ENCODE measurements around the gene ETS1. TPM values are rescaled to one million over a fixed set of nuclear protein-coding genes. Genes with fewer than 3 reads are reported as not detected.
A peak's percentile ranks its signal among the peaks of the same experiment; 100 is the strongest.

The ETS1 gene
- total RNA-seq, 1 donor from 2014 or later = 71.6 TPM

DNA sequence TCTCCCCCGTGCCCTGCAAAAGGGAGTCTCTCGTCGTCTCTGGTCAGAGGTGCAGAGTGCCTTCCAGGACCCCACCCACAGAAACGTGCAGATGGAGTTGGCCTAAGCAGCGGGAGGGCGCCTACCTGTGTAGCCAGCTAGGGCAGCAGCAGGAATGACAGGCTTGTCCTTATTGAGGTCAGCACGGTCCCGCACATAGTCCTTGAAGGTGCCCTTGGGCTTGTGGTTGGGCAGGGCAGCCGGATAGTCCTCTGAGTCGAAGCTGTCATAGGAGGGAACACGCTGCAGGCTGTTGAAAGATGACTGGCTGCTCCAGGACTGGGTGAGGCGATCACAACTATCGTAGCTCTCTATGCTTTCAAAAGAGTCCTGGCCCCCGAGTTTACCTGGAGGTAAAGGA lies 107.3 kb downstream of the ETS1 start:
- DNase-seq = no peak

DNA sequence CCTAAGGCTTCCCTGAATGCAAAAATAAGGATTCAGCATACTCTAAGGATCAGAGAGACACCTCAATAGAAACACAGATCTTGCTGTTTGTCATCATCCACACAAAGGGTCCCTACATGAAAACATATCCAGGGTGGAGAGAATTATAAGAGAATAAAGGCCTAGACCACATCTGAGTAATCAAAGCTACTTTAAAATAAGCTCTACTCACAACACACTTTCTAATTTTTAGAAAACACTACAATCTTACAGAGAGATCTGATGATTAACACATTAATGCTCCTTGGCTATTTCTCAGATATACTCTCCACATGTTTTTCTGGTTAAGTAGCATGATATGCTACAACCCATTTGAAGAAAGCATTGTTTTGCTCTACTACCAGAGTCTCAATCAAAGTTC lies 108.2 kb downstream of the ETS1 start:
- no peak for DNase-seq

DNA sequence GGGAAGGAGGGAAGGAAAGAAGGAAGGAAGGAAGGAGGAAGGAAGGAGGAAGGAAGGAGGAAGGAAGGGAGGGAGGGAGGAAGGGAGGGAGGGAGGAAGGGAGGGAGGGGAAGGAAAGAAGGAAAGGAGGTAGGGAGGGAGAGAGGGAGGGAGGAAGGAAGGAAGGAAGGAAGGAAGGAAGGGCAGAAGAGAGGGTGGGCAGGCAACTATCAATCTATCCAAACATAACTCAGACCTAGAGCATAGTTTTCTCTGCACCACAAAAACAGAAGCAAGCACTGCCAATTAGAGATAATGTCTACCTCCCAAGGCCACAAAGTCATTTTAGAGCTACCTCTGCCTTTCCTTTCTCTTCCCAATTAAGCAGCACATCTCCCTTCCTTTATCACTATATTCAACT lies 109.1 kb downstream of the ETS1 start:
- no peak for DNase-seq

DNA sequence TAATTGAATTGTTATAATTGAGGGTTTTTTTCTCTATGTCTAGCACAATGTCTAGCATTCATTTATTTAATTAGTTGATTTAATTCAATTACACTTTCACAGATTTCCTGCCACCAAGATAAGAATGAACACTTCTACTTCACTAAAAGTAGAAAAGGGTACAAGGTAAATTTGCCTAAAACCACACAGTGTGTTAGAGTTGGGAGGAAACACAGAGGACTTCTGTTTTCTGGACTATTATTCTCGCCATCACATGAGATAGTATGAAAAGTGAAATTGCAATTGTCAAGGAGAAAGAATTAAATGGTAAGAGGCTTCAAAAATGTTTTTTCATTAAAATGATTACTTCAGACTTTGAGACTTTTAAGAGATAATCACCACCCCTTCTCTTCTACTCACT lies 109.5 kb downstream of the ETS1 start:
- DNase-seq = no peak

DNA sequence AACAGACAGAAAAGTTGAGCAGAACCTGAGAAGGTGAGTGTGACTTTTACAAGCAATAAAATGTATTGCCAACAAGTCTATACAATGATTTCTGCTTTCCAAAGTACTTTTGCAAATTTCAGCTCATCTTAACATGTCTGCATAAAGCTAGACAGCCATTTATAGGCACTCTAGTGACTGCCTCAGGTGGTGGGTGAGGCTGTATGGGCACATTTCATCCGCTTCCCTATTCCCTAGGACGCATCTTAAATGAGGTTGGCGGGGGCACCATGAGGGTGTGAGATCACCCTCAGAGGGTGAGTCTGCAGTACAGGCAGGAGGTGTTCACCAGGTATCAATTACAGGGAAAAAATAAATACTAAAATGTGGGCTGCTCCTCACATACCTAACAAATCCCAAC lies 110.1 kb downstream of the ETS1 start:
- no peak for DNase-seq

DNA sequence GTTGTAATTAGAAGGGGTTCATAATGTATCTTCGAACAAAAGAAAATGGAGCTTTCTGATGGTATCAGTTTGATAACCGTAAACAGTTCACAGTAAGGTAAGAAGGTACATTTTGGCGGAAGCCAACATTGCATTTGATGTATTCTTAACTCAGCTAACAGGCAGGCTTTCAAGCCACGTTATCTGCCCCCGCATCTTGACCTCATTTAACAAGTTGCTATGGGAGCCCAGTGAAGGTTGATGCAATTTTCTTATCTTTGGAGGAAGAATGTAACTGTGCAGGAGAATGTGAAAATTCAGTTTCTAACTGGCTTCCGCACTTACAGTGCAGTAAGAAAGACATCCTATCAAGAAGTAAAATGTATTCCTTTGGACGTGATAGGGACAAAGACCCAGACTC lies 110.6 kb downstream of the ETS1 start:
- DNase-seq = no peak

DNA sequence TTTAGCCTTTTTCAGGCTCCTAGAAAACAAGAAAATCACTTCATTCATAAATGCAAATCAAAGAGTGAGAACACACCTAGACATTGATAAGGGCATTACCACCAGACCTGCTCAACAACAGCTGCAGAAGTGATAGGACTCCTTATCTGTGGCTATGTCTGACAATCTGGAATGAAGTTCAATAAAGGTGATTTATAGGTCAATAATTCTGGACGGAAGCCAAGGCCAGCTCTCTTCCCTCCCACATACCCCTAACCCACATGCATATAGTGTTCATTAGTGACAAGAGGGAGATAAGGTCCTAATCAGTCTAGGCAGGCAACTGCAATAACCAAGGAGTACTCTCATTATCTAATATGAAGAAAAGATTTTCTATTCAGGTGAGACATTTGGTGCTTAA lies 111.3 kb downstream of the ETS1 start:
- DNase-seq = no peak

DNA sequence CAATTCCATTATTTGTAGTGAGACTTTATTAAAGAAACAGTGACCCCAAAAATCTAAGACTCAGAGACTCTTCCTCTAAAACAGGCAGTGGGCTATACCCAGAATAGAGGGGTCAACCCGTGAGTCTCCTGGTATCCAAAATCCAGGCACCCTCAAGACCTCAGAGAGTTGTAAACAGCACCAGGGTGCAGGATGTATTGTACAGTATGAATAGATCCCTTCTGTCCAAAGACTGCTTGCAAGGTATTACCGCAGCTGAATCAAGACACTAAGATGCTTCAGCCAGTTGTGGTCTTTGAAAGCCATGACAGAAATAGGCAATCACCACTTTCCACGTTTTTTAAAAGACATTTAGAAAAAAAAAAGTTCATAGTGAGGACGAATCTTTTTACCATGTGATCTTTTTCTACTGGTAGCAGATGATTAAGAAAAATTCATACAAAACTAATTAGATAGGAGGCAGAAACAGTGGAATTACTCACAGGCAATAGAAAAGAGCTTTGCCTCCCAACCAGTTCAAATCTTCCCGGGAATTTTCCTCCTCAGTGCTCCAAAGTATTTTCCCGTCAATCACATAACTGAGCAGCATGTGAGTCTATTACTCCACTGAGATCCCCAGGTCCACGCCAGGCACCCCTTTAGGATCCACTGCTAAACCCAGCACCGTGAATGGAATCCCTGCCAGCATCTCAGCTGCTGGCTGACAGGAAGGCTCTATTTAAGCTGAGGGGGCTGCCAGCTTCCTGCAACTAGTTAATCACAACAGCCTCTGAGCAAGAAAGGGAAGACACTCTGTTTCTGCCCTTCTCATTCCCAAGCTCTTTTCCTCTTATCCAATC lies 113.1 kb downstream of the ETS1 start:
- DNase-seq = no peak

DNA sequence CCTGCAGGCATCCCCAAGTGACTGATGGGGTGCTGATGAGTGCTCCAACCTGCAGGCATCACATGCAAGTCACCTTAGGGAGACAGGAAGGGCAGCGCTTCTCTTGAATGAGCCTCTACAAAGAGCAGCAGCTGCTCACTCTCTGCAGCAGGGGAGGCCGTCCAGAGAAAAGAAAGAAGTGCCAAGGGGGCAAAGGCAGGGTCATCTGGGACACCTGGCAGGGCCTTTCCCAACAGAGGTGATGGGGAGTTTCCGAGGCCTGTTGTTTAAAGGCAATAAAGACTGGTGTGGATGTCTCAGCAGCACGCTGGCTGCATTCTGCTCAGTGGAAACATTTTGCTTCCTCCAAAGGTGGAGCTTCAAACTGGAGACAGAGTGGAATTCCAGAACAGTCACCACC lies 113.7 kb downstream of the ETS1 start:
- DNase-seq = no peak

DNA sequence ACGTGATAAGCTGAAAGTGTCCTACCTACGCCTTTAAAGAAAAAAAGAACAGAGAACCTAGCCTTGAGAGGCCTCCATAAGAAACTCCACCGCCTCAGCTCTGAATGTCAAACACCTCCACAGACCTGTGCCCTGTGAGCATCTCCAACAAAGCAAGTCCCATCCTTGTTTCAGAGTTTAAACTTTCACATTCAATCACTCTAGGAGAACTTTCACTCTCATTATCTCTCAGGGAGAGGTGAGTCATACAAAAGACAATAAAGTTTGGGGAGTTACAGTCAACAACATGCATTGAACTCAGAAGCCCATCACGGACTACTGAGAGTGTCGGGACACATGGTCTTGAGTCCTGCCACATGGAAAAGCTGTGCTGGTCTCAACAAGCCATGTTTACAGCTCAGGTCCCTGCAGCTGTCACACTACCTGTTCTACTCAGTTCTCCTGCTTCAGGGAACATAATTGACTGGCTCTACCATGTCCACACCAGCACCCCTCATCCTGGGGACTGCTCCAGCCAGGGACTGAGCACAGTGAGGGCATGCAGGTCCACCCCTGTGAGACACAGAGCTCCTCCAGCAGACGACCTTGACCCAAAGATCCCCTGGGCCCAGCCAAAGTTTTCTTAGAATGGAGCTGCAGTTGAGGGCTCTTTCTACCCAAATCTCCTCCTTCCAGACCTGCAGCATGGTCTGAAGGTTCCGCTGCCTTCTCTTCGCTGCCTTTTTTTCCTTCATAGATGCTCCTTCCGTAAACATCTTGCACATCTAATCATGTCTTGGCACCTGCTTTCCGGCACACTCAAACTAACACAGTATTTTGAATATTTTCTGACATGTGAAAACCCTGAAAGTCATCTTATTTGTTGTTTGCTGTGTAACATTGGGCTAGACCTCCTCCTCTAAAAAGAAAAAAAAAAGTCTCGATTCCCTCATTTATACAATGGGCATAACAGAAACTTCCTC lies 114.9 kb downstream of the ETS1 start:
- DNase-seq = no peak

DNA sequence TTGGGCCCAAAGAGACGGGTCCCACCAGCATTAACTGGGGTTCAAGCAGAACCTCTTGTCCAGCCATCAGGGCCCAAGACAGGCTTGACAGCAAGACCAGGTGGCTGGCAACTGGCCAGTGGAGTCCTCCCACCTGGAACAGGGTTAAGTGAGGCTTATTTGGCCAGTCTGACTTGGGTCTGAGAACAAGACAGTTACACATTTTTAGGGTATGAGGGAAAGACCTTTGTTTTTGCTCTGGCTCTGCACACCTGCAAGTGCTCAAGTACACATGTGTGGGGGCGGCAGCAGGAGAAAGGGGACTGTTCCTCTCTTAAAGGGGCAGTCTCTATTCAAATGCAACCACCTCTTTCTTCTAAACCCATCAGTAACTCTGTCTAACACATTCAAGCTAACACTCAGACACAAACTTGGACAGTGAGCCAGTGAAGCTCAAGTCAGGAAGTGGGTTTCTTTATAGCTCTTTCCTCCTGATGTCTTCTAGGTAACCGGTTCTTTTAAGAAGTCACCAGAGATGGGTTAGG lies 116.2 kb downstream of the ETS1 start:
- DNase-seq = peak; percentile 49

DNA sequence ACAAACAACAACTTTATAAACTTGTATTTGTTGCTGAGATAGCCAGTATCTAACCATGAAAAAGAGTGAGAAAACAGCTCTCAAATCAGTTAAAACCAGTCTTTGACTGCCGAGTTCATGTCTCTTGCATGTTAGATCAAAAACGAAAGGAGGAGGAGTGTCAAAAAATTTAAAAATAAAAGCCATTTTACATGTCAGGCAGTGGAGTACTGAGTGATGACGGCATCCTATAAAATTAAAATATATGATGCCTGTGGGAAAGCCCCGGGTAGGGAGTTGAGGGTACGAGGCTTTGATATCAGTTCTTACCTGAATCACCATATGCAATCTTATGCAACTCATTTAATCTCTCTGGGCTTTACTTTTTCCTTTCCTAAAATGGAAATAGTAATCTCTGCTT lies 117.3 kb downstream of the ETS1 start:
- DNase-seq = no peak

DNA sequence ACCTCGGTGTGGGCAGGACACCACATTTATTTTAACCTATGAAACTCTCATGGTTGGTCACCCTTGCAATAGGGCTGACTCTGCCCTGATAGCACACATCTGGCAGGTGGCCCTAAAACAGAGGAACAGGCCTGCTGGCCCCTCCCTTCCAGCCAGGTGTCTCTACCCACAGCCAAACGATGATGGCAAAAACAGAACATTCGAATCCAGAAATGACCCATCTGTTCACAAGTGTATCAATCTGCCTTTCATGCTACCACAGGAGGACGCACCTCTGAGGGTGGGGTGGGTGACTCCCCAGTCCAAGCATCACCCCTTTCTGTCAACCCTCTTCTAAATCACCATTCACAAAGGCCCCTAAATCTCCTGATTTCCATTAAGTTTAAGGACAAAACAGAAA lies 118.1 kb downstream of the ETS1 start:
- DNase-seq = no peak

DNA sequence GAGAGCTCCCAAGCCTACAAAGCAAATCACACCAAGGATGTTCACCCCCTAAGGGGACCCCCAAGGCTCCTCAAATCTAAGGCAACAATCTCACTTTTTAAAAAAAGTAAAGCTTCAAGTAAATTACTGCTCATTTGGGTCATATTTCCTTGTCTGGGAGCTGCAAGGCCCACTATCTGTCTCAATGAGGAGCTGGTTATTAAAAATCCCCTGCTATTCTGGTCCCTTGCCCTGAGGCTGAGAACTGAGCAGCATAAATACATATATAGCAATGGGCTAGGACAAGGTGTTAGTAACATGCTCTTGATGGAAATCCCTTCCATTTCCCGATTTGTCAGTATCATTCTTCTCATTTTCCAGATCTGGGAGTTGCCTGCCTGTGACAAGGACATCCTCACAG lies 119.2 kb downstream of the ETS1 start:
- DNase-seq = no peak

DNA sequence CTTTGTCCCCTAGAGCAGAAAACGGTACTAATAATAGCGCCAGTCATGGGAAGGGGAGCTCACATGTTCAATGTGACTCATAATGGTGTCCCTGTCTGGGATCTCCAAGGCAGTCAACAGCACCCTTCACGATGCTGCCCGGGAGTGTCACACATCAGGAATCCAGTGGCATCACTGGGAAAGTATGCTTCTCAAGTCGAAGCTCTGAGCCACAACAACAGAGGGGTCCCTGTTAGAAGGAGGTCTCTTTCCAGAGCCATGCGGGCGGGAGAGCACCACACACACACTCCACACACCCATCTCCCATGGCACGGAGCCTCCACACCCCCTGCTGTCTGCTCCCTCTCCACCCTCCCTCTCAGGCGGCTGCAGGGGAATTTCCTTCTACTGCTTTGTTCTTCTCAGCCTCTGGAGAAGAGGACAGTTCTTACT lies 119.7 kb downstream of the ETS1 start:
- DNase-seq = peak; percentile 47

DNA sequence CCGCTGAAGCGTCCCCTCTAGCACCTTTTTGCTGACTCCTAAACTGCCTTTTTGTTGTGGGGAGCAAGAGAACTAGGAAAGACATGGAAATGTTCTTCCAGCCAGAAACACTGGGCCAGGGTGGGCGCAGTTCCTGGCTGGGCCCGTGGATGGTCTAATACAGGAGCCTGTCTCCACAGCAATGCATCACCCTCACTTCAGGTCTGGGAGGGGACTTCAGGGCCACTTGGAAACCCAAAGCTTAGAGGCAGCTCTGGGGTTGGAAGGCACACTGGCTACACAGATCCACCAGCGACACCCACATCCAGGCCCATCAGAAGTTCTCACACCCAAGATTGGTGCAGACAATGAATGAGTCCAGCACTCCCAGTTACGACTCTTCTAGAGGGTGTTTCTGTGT lies 120.3 kb downstream of the ETS1 start:
- DNase-seq = no peak

DNA sequence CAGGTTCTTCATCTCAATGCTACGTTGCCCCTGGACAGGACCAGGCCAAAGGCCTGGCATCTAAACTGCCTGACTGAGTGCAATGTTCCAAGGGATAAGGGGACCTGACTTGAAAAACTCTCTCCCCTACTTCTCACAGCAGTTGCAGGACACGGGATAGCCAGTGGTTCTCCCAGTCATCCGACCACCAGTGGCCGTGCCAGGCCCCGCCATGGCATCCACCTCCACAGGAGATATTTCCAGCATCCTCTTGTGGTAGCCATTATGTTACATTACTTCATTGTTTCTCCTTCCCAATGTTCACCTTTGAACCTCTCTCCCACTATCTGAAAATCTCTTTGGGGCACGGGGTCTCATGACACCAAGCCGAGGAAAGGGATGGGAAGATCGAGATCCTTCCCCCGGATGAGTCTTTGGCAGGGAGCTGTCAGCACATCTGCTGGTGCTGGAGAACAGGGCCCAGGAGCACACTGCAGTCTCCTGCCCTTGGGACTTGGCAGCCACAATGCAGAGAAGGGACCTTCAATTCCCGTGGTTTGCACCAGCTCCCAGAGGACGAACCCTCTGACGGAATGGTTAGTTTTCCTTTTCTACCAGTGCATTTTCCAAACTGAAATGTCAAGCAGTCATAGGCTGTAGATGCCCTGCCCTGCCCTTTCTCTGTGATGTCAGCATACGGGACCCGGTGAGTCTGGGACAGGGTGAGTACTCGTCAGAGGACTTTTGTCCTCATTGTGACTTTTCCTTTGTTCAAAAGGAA lies 121.2 kb downstream of the ETS1 start:
- DNase-seq = no peak

DNA sequence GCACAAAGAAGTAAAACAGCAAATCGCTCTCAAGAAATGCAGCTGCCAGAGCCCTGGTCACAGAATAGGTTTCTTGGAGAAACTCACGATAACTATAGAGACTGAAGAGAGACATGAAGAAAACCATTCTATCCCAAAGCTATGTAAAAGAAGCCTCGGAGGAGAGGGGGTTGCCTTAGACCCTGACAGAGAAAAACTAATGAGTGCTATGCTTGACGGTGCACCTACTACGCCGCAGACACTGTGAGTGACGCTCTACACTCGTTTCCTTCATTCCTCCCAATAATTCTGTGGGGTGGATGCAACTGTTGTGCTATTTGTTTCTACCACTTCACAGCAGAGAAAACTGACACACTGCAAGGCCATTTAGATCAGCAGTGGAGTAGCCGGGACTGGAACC lies 121.8 kb downstream of the ETS1 start:
- DNase-seq = no peak

DNA sequence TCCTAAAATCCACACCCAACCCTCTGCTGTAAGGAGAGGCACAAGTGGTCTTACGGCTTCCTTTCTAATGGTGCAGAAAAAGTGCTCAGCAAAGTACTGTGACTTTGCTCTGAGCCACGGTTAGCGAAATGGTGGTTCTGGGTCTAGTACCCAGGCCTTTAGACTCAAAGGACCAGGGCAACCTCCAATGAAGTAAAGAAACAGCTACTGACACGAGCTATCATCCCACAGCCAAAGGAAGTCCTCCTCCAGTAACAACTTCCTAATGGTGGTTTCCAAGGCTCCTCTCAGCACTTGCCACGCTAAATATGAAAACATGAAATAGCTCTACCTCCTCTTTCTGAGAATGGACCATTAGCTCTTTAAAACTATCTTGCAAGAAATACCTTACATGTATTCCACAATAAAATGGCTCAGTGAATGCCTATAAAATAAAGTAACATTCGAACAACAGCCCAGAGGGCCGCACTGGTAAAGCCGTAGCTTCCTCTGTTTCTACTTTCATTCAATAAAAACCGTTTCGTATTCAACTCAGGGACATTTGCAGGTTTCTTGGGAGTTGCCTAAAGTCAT lies 122.4 kb downstream of the ETS1 start:
- DNase-seq = no peak

DNA sequence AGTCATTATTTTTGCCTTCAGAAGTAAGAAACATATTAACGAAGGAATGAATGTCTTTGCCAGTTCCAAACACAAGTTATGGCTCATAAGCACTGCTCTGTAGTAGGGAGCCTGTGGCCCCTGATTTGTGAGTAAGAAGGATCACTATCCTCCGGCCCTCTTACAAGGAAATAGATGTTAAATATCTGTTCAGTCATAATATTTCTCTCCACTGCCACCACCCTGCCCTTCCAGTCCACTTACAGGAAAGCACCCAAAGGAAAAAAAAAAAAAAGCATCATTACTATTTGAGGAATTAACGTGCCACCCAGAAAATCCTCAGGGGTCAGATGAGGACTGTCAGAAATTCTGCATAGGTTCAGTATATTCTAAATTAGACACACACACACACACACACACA lies 123.4 kb downstream of the ETS1 start:
- DNase-seq = no peak

DNA sequence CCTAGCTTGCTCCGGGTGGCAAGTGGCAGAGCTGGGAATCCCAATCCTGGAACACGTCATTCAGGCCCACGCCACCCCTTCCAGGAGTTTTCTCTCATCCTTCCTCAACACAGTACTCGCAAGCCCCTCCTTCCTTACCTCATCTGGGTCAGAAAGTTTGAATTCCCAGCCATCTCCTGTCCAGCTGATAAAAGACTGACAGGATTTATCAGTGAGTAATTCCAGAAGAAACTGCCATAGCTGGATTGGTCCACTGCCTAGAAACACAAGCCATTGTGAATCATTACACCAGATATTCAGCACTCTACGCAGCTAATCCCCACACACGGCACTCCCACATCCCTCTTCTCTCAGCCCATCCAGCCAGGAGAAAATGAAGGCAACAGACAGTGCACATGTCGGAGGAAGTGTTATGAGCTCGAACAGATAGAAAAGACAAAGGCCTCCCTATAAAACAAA lies 124.0 kb downstream of the ETS1 start:
- peak; percentile 39 for DNase-seq

DNA sequence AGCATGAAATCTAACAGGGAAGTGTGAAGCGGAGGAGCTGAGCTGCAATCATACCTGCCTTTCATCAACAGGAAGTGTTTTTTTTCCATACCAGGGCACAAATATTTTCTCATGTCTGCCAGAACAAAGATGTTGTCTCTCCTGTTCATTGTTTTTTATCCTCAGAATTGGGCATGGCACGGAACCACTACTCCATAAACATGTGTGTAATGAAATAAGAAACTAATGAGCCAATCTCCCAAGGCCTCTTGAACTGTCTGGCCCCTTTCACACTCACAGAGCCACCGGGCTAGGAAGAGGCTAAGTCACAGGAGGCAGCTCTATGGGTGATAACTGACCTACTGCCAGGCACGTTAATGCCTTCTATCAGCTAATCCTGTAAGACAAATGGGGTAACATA lies 124.4 kb downstream of the ETS1 start:
- no peak for DNase-seq

All from tongue (tissue), 2 donors.